ENCODE measurements around the gene KLHL42. TPM values are rescaled to one million over a fixed set of nuclear protein-coding genes. Genes with fewer than 3 reads are reported as not detected.

KLHL42 gene
- total and polyA plus RNA-seq, 2 of the 8 experiments (the other 6 are each of a cell fraction or from before 2014, with no cell fraction given), result 13.6 to 21.6 TPM

DNA sequence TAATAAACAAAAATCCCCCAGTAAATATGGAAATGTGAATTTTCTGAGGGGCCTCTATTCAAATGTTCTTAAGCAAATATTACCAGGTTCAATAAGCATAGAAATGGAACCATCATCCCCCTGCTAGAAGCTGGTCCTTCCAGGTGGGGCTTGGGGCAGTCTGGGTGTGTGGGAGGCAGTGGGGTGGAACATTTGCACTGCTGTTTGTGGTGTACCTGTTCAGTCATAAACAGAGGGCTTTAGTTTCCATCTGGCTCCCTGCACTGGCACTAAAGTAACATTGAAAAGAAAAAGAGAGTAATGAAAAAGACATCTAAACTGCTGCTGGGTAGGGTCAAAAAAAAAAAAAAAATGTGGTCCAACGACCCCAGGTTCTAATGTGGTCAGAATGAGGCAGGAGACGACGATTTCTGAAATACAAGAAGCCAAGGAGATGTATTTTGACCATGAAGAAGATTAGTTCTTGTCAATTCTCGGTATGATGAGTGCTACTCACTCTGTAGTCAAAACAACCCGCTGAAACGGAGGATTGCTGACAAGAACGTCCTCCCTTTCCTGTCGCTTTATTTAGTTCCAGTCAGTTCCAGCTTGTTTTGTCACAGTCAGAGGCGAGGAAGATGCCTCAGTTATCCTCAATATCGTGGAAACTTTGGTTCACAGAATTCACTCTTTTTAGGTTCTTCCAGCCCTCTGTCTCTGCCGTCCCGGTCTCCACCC lies 44.3 kb downstream of the KLHL42 start (continued):
- TF ChIP-seq, protein P1, sequence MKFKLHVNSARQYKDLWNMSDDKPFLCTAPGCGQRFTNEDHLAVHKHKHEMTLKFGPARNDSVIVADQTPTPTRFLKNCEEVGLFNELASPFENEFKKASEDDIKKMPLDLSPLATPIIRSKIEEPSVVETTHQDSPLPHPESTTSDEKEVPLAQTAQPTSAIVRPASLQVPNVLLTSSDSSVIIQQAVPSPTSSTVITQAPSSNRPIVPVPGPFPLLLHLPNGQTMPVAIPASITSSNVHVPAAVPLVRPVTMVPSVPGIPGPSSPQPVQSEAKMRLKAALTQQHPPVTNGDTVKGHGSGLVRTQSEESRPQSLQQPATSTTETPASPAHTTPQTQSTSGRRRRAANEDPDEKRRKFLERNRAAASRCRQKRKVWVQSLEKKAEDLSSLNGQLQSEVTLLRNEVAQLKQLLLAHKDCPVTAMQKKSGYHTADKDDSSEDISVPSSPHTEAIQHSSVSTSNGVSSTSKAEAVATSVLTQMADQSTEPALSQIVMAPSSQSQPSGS (IDR thresholded peaks at IDR 0.05; ENCODE audit: low read length), result no peak

Data from H1 (cell line).